Breast epithelium (tissue), 3 donors: ENCODE results near the gene COL7A1.

Source experiments
- CTCF ChIP-seq, 3 donors: fragments of 450-650 bp; IDR thresholded peaks; one replicate each; pipeline ENCODE4 v1.5.1; 2016 to 2017; ENCODE audit warnings: antibody characterized with exemption in 3 of 3, mild to moderate bottlenecking in 3 of 3, moderate library complexity in 3 of 3
- POLR2A ChIP-seq: fragments of 450-650 bp; IDR thresholded peaks from one replicate; pipeline ENCODE4 v1.6.1; 2016; ENCODE audit warnings: antibody characterized with exemption, mild to moderate bottlenecking, moderate library complexity
- POLR2AphosphoS5 ChIP-seq, 3 donors: sonication (generic); formaldehyde crosslinking; IDR thresholded peaks; one replicate each; pipeline ENCODE4 v1.6.1; 2017; ENCODE audit warnings: antibody characterized with exemption in 3 of 3

- TF ChIP-seq CTCF (IDR thresholded peaks at IDR 0.05) (no peak), POLR2A (no peak), POLR2AphosphoS5 (IDR thresholded peaks at IDR 0.05) (no peak)
These were observed 34.5 kb downstream of the COL7A1 start for GRCh38 chr3:48560648-48561018.
